Hepatocyte (in vitro differentiated cells): ENCODE measurements around the gene GCNA.

Experiments used
- CTCF ChIP-seq: fragments of 200-600 bp; sonication (generic); IDR thresholded peaks from 2 replicates; pipeline ENCODE4 v1.5.1; 2016; ENCODE audit warnings: antibody characterized with exemption, mild to moderate bottlenecking; ENCODE audit not compliant: poor library complexity
- EZH2phosphoT487 ChIP-seq: fragments of 200-600 bp; sonication (generic); IDR thresholded peaks from one replicate; pipeline ENCODE4 v1.6.1; 2018; ENCODE audit warnings: antibody characterized with exemption, mild to moderate bottlenecking, low read depth, moderate library complexity; ENCODE audit not compliant: unreplicated experiment, severe bottlenecking

- TF ChIP-seq CTCF (no peak), EZH2phosphoT487 (no peak)
Measured at GRCh38 chrX:71659342-71659741, 81.1 kb downstream of the GCNA start.
